Loucy (cell line): ENCODE data around the gene RBM19.
"Not testable (repeated sequence)": the region's sequence is repeated elsewhere in the genome, so short reads cannot be mapped to it uniquely, and the experiment has no call there.

ENCODE experiments used
- H2AFZ ChIP-seq: fragments of 200-600 bp; sonication (generic); 2 replicates; pipeline ENCODE4 v1.6.0; 2016; ENCODE audit warnings: antibody characterized with exemption, mild to moderate bottlenecking, low read length, moderate library complexity
- H3F3A ChIP-seq: fragments of 200-600 bp; 2 replicates; pipeline ENCODE4 v1.6.0; 2016; ENCODE audit warnings: antibody characterized with exemption, low read depth, mild to moderate bottlenecking
- H3K27me3 ChIP-seq: fragments of 200-600 bp; sonication (generic); 2 replicates; pipeline ENCODE4 v1.6.1; 2014; ENCODE audit warnings: low read length, mild to moderate bottlenecking; ENCODE audit not compliant: insufficient read depth, poor library complexity, severe bottlenecking
- H3K36me3 ChIP-seq: fragments of 200-600 bp; sonication (generic); 2 replicates; pipeline ENCODE4 v1.6.1; 2016; ENCODE audit warnings: low read length; ENCODE audit not compliant: insufficient read depth
- H3K4me1 ChIP-seq: fragments of 200-600 bp; sonication (generic); 2 replicates; pipeline ENCODE4 v1.5.1; 2014; ENCODE audit warnings: low read length, mild to moderate bottlenecking; ENCODE audit not compliant: insufficient read depth, poor library complexity, severe bottlenecking
- H3K4me2 ChIP-seq: fragments of 200-600 bp; sonication (generic); 2 replicates; pipeline ENCODE4 v1.6.0; 2014; ENCODE audit warnings: antibody characterized with exemption, low read length, low read depth, mild to moderate bottlenecking; ENCODE audit not compliant: poor library complexity, severe bottlenecking
- H3K4me3 ChIP-seq: fragments of 200-600 bp; sonication (generic); 2 replicates; pipeline ENCODE4 v1.5.1; 2014; ENCODE audit warnings: low read length, mild to moderate bottlenecking, mixed read lengths; ENCODE audit not compliant: poor library complexity, severe bottlenecking
- H3K79me2 ChIP-seq: fragments of 200-600 bp; sonication (generic); 2 replicates; pipeline ENCODE4 v1.6.1; 2014; ENCODE audit warnings: low read length; ENCODE audit not compliant: insufficient read depth
- H3K9ac ChIP-seq: fragments of 200-600 bp; sonication (generic); 2 replicates; pipeline ENCODE4 v1.6.0; 2014; ENCODE audit warnings: mild to moderate bottlenecking, low read depth, low read length, moderate library complexity; ENCODE audit not compliant: poor library complexity, severe bottlenecking
- H3K9me2 ChIP-seq: fragments of 200-600 bp; sonication (generic); replicated peaks from 2 replicates; pipeline ENCODE4 v1.6.1; 2016; ENCODE audit warnings: low read depth, low read length, mixed read lengths
- H3K9me3 ChIP-seq: fragments of 200-600 bp; sonication (generic); 2 replicates; pipeline ENCODE4 v1.6.1; 2014; ENCODE audit warnings: mild to moderate bottlenecking, antibody characterized with exemption, low read length, low read depth; ENCODE audit not compliant: insufficient read depth
- H4K20me1 ChIP-seq: fragments of 200-600 bp; sonication (generic); 2 replicates; pipeline ENCODE4 v1.6.0; 2014; ENCODE audit warnings: antibody characterized with exemption, low read length, mild to moderate bottlenecking; ENCODE audit not compliant: insufficient read depth, poor library complexity, severe bottlenecking
- EZH2phosphoT487 ChIP-seq: fragments of 200-600 bp; IDR thresholded peaks from 2 replicates; pipeline ENCODE4 v1.6.1; 2018; ENCODE audit warnings: antibody characterized with exemption, mild to moderate bottlenecking, moderate library complexity, borderline replicate concordance
- TF ChIP-seq, protein P1 (sequence below): fragments of 200-600 bp; sonication (generic); conservative IDR thresholded peaks from 2 replicates; pipeline ENCODE4 v1.5.1; 2014; ENCODE audit warnings: mild to moderate bottlenecking, antibody characterized with exemption, low read length

RBM19 gene

DNA sequence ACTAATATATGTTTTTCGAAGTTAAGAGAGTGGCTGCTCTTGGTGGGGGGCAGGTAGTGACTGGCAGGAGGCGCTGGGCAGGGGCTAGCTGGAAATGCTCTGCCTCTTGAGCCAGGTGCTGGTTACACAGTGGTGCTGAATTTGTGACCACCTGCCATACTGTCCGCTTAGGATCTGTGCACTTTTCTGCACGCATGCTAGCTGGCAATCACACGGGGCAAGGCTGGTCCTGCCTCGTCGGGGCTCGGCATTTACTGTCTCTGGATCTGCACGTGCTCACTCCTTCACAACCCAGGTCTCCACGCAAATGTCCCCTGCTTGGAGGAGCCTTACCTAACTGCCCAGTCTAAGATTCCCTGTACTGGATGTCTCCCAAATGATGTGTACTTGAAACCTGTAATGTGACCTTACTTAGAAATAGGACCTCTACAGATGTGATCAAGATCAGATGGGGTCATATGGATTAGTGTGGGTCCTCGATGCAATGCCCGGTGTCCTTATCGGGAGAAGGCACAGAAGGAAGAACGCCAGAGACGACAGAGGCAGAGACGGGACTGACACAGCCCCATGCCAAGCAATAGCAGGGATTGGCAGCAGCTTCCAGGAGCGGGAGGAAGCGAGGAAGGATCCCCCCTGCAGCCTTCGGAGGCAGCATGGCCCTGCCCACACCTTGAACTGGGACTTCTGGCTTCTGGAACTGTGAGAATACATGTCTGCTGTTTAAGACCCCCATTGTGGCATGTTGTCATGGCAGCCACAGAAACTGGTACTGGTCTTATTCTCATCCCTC lies 59.5 kb downstream of the RBM19 start:
- H3K9me2 ChIP-seq: no peaks in the 10 kb centered on the region
- no peak for TF ChIP-seq EZH2phosphoT487
- TF ChIP-seq, protein P1, sequence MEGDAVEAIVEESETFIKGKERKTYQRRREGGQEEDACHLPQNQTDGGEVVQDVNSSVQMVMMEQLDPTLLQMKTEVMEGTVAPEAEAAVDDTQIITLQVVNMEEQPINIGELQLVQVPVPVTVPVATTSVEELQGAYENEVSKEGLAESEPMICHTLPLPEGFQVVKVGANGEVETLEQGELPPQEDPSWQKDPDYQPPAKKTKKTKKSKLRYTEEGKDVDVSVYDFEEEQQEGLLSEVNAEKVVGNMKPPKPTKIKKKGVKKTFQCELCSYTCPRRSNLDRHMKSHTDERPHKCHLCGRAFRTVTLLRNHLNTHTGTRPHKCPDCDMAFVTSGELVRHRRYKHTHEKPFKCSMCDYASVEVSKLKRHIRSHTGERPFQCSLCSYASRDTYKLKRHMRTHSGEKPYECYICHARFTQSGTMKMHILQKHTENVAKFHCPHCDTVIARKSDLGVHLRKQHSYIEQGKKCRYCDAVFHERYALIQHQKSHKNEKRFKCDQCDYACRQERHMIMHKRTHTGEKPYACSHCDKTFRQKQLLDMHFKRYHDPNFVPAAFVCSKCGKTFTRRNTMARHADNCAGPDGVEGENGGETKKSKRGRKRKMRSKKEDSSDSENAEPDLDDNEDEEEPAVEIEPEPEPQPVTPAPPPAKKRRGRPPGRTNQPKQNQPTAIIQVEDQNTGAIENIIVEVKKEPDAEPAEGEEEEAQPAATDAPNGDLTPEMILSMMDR: no peak
- H3K9me3 ChIP-seq: no peaks in the 10 kb centered on the region
- H3K36me3 ChIP-seq: 0 out of 2 replicates have a peak, but pooled peaks cover 3% of the 10 kb centered on the region
- no peak overlapping the region for H3K4me3 ChIP-seq
- no peaks in the 10 kb centered on the region for H3K79me2 ChIP-seq
- H3F3A ChIP-seq: no peaks in the 10 kb centered on the region
- no peak overlapping the region for H3K4me2 ChIP-seq
- no peak overlapping the region for H2AFZ ChIP-seq
- H4K20me1 ChIP-seq: no peaks in the 10 kb centered on the region
- H3K27me3 ChIP-seq: no peaks in the 10 kb centered on the region
- no peak overlapping the region for H3K9ac ChIP-seq
- no peaks in the 10 kb centered on the region for H3K4me1 ChIP-seq

DNA sequence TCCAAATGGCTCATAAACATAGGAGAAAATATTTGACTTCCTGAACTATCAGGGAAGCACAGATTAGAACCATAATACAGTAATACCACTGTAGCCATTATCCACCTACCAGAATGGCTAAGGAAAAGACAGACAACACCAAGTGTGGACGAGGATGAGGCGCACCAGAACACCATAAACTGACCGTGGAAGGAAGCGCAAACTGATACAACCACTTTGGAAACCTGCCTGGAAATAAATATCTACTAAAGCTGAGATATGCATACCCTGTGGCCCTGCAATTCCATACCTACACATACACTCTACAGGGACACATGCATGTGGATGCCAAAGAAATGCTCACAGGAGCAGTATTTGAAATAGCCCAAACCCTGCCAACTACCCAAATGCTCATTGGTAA lies 60.3 kb downstream of the RBM19 start:
- Histone ChIP-seq H2AFZ (no peak overlapping the region), H3K9ac (no peak overlapping the region), H3K9me3 (no peaks in the 10 kb centered on the region), H4K20me1 (no peaks in the 10 kb centered on the region), H3K4me1 (no peaks in the 10 kb centered on the region), H3K79me2 (no peaks in the 10 kb centered on the region), H3K36me3 (0 out of 2 replicates have a peak, but pooled peaks cover 3% of the 10 kb centered on the region), H3F3A (no peaks in the 10 kb centered on the region), H3K9me2 (no peaks in the 10 kb centered on the region), H3K4me2 (no peak overlapping the region), H3K4me3 (no peak overlapping the region), H3K27me3 (no peaks in the 10 kb centered on the region)
- TF ChIP-seq, protein P1: no peak
- no peak for TF ChIP-seq EZH2phosphoT487

DNA sequence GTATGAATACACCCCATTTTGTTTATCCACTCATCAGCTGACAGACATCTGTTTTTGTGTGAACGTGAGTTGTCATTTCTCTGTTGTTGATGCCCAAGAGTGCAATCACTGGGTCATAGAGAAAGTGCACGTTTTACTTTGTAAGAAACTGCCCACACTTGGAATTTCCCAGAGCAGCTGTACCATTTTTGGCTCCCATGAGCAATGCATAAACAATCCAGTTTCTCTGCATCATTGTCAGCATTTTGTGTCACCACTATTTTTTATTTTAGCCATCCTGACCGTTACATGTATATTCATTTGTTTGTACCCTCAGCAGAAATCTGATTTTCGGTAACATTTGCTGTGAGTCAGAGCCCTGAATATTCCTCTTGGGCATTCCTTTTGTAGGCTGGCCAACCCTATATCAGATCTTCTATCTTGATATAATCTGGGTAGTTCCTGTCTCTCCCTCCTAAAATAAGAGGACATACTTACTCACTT lies 62.7 kb downstream of the RBM19 start:
- H3K9ac ChIP-seq: no peak overlapping the region
- H4K20me1 ChIP-seq: no peaks in the 10 kb centered on the region
- no peaks in the 10 kb centered on the region for H3K9me2 ChIP-seq
- no peak overlapping the region for H3K4me2 ChIP-seq
- TF ChIP-seq EZH2phosphoT487: no peak
- TF ChIP-seq, protein P1: no peak
- no peak overlapping the region for H2AFZ ChIP-seq
- H3K9me3 ChIP-seq: no peaks in the 10 kb centered on the region
- H3K36me3 ChIP-seq: 0 out of 2 replicates have a peak, but pooled peaks cover 3% of the 10 kb centered on the region
- H3K79me2 ChIP-seq: no peaks in the 10 kb centered on the region
- H3K4me1 ChIP-seq: no peaks in the 10 kb centered on the region
- H3F3A ChIP-seq: no peaks in the 10 kb centered on the region
- H3K27me3 ChIP-seq: no peaks in the 10 kb centered on the region
- H3K4me3 ChIP-seq: no peak overlapping the region

DNA sequence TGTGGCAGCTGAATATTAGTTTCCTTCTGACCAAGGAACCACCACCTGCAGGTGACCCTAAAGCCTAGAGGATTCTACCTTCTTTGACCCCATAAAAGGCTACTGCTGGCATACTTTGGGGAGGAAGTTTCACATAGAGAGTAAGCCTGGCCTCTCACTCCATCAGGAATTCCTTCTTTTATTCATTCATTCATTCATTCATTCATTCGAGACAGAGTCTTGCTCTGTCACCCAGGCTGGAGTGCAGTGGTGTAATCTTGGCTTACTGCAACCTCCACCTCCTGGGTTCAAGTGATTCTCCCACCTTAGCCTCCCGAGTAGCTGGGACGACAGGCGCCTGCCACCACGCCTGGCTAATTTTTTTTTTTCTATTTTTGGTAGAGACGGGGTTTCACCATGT lies 64.8 kb downstream of the RBM19 start:
- H3K4me3 ChIP-seq, H4K20me1 ChIP-seq, H3K27me3 ChIP-seq, H2AFZ ChIP-seq, H3K9me2 ChIP-seq, H3F3A ChIP-seq, H3K9ac ChIP-seq, H3K4me2 ChIP-seq, H3K36me3 ChIP-seq, H3K9me3 ChIP-seq, H3K4me1 ChIP-seq, H3K79me2 ChIP-seq: not testable (repeated sequence)
